ENCODE measurements around the gene MTM1. TPM values are rescaled to one million over a fixed set of nuclear protein-coding genes. Genes with fewer than 3 reads are reported as not detected.

MTM1 gene
- total RNA-seq, 1 experiment from 2014 or later: 9.4 TPM

DNA sequence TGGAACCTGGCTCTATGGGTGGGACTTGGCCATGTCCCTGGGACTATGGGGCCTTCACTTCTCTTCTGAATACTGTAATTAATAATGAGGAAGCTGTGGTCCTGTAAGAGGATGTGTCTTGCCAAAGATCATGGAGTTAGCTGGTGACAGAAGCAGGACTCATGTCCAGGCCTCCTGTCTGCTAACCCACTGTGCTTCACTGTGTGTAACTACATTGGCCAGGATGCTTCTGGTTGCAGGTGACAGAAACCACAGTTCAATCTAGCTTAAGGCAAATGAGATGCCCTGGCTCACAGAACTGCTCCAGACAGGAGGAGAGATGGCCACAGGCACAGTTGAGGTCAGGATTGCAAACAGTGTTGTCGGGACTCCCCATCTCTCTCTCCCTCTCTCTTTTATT is 127.9 kb downstream of the MTM1 start:
- DNase-seq (ENCODE audit: low spot score): no peak
- in situ Hi-C loops (cut with HindIII; ENCODE audit: low sequenced_read_pairs): no loop called here

GRCh38 chrX:150696866-150697265 is 128.4 kb downstream of the MTM1 start:
- no peak for DNase-seq (ENCODE audit: low spot score)
- in situ Hi-C loops (cut with HindIII; ENCODE audit: low sequenced_read_pairs): no loop called here

GRCh38 chrX:150697641-150698040 is 129.2 kb downstream of the MTM1 start:
- in situ Hi-C loops (cut with HindIII; ENCODE audit: low sequenced_read_pairs): no loop called here
- DNase-seq (ENCODE audit: low spot score): no peak

- DNase-seq (ENCODE audit: low spot score): no peak
- in situ Hi-C loops (cut with HindIII; ENCODE audit: low sequenced_read_pairs): no loop called here
Observed at GRCh38 chrX:150698981-150699380, 130.6 kb downstream of the MTM1 start.

- in situ Hi-C loops (cut with HindIII; ENCODE audit: low sequenced_read_pairs): no loop called here
- DNase-seq (ENCODE audit: low spot score): peak; percentile 52
Observed at GRCh38 chrX:150700107-150700506, 131.7 kb downstream of the MTM1 start.

DNA sequence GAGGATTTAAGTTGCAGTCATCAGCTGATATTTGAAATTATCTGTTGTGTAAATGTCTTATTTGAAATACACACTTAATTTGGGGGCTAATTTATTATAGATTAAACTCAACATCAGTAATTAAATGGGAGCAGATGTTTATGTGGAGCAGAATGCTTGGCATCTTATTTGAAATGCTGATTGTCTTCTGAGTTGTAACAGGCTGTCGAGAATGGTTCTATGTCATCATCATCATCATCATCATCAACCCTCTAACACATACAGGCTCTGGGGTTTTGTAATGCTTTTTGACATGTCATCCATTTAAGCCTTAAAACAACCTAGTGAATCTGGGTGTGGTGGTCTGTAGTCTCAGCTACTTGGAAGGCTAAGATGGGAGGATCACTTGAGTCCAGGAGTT is 133.0 kb downstream of the MTM1 start:
- no peak for DNase-seq (ENCODE audit: low spot score)
- in situ Hi-C loops (cut with HindIII; ENCODE audit: low sequenced_read_pairs): no loop called here

DNA sequence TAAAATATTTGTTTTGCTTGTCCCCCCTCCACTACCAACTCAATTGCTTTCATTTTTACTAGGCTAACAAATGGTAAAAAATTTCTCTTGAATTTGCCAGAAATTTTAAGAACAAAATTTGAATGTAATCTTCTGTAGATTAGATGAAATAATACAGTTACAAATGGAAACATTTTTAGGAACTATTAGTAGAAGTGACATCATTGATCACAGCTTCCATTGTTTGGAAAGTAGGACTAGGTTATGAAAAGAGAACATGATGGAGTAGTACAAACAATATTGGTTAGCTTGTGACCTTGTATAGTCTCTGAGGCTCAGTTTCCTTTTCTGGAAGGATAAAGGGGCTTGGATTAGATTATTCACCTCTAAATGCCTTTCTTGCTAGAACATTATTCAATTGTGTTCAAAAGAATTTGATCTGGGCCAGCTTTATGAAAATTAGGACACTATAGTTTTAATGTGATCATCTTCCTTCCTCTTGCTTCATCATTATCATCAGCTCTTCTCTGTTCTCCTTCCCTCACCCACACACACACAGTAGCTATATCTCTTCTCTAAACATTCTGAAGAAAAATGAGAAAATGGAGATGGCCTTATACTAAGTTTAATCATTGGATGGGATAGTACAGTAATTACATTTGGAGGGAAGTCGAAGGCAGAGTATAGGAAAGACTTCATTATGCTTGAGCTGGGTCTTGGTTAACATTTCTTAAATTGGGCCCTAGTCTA is 134.7 kb downstream of the MTM1 start:
- in situ Hi-C loops (cut with HindIII; ENCODE audit: low sequenced_read_pairs): no loop called here
- DNase-seq (ENCODE audit: low spot score): no peak

DNA sequence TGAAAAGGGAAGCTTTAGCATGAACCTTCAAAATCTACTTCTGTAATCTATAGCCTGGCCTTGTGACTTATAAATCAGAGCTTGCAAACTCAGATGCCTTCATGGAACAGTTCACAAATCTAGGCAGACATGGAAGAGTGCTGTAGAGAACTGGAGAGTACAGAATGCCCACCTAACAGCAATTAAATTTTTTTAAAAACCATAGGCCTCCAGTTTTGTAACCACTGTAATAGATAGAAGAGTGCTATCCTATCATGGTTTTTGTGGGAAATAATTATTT is 135.2 kb downstream of the MTM1 start:
- DNase-seq (ENCODE audit: low spot score): no peak
- in situ Hi-C loops (cut with HindIII; ENCODE audit: low sequenced_read_pairs): no loop called here

- in situ Hi-C loops (cut with HindIII; ENCODE audit: low sequenced_read_pairs): no loop called here
- no peak for DNase-seq (ENCODE audit: low spot score)
Observed at GRCh38 chrX:150704030-150704613, 135.7 kb downstream of the MTM1 start.

DNA sequence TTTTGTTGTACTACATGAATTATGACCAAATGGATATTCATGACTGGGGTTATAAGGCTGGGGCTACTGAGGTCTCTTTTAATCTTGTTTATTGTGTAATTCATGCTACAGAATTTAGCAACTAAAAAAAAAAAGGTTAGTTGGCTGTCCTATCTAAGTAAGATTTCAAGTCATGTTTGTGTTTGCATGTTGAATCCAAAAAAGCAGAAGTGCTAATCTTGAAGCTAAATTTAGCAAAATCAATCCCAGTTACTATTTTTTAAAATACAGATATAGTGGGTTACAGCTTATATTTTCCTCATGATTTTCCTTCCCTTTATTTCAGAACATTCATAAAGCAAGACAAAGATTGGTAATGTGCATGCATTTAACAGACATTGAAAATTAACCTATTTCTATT is 144.2 kb downstream of the MTM1 start:
- in situ Hi-C loops (cut with HindIII; ENCODE audit: low sequenced_read_pairs): no loop called here
- DNase-seq (ENCODE audit: low spot score): no peak

- in situ Hi-C loops (cut with HindIII; ENCODE audit: low sequenced_read_pairs): no loop called here
- no peak for DNase-seq (ENCODE audit: low spot score)
Observed at GRCh38 chrX:150715184-150715583, 146.8 kb downstream of the MTM1 start.

GRCh38 chrX:150719621-150720020 is 151.2 kb downstream of the MTM1 start:
- no peak for DNase-seq (ENCODE audit: low spot score)
- in situ Hi-C loops (cut with HindIII; ENCODE audit: low sequenced_read_pairs): no loop called here

Other genes with a start within 250 kb of the MTM1 start
- not detected in 2 replicates for gene MAMLD1, start 205.3 kb upstream of the MTM1 start, total RNA-seq (2014; rRNA removed; shearing (Covaris generic))
- gene MTMR1, start 124.8 kb downstream of the MTM1 start, total RNA-seq (2014; rRNA removed; shearing (Covaris generic)): 4.8 and 10.9 TPM in 2 replicates

All from G401 (cell line).